SK-N-SH (cell line): ENCODE measurements around the gene PDK2. TPM values are rescaled to one million over a fixed set of nuclear protein-coding genes. Genes with fewer than 3 reads are reported as not detected.

Experiments used
- CTCF ChIA-PET: fragments of 300-600, 350-600 bp; formaldehyde crosslinking; extraction: SDS; loops from one replicate; lab custom pipeline; 2021; lab: Yijun Ruan, JAX
- POLR2A ChIA-PET: fragments of 350-600 bp; sonication (Branson Sonifier 250); formaldehyde crosslinking; extraction: SDS; loops from one replicate; lab custom pipeline; 2020; ENCODE audit warnings: antibody characterized with exemption, inconsistent platforms; lab: Yijun Ruan, JAX
- DNase-seq: peaks from one replicate; pipeline ENCODE4 v3.0.0; 2012
- H2AFZ ChIP-seq: fragments of 200-600 bp; sonication (generic); 2 replicates; pipeline ENCODE4 v1.8.1; 2016; ENCODE audit warnings: antibody characterized with exemption, mild to moderate bottlenecking, low read depth
- H3F3A ChIP-seq: fragments of 200-600 bp; sonication (generic); replicated peaks from 2 replicates; pipeline ENCODE3; 2016; ENCODE audit warnings: antibody characterized with exemption, mild to moderate bottlenecking; ENCODE audit not compliant: insufficient read depth
- H3K27ac ChIP-seq, 2 experiments: fragments of 200-500 bp in 1 of 2; fragments of 200-600 bp in 1 of 2; sonication (Bioruptor generic) in 1 of 2; sonication (generic), shearing (Covaris generic) in 1 of 2; 2 replicates each; pipeline versions ENCODE4 v1.5.1 to v1.6.1; 2014 to 2016; ENCODE audit warnings: low read depth in 2 of 2, inconsistent platforms in 1 of 2, low read length in 1 of 2, mild to moderate bottlenecking in 1 of 2, mixed read lengths in 1 of 2
- H3K27me3 ChIP-seq: fragments of 200-600 bp; sonication (generic), shearing (Covaris generic); 2 replicates; pipeline ENCODE4 v1.6.1; 2016; ENCODE audit warnings: mixed run types; ENCODE audit not compliant: insufficient read depth
- H3K36me3 ChIP-seq, 2 experiments: fragments of 200-500 bp in 1 of 2; fragments of 200-600 bp in 1 of 2; sonication (Bioruptor generic) in 1 of 2; sonication (generic) in 1 of 2; replicated peaks in 1 of 2; 2 replicates each; pipeline versions ENCODE3 to v1.5.1; 2014 to 2016; ENCODE audit warnings: low read length in 1 of 2, mild to moderate bottlenecking in 1 of 2; ENCODE audit not compliant: insufficient read depth in 2 of 2, control insufficient read depth in 1 of 2
- H3K4me1 ChIP-seq, 2 experiments: fragments of 200-500 bp in 1 of 2; fragments of 200-600 bp in 1 of 2; sonication (Bioruptor generic) in 1 of 2; sonication (generic), shearing (Covaris generic) in 1 of 2; 2 replicates each; pipeline versions ENCODE4 v1.5.1 to v1.6.1; 2014 to 2016; ENCODE audit warnings: low read depth in 1 of 2, low read length in 1 of 2, mixed run types in 1 of 2; ENCODE audit not compliant: insufficient read depth in 2 of 2, control insufficient read depth in 1 of 2
- H3K4me2 ChIP-seq: fragments of 200-600 bp; sonication (generic), shearing (Covaris generic); 2 replicates; pipeline ENCODE4 v1.6.1; 2017; ENCODE audit warnings: mixed run types
- H3K4me3 ChIP-seq, 2 experiments: fragments of 200-500 bp in 1 of 2; fragments of 200-600 bp in 1 of 2; sonication (Bioruptor generic) in 1 of 2; sonication (generic), shearing (Covaris generic) in 1 of 2; 2 replicates each; pipeline versions ENCODE4 v1.5.1 to v1.8.1; 2014 to 2016; ENCODE audit warnings: low read depth in 2 of 2, inconsistent platforms in 1 of 2, low read length in 1 of 2, mild to moderate bottlenecking in 1 of 2, mixed read lengths in 1 of 2, moderate library complexity in 1 of 2
- H3K79me2 ChIP-seq: fragments of 200-600 bp; sonication (generic); 2 replicates; pipeline ENCODE4 v1.8.1; 2017; ENCODE audit warnings: mild to moderate bottlenecking; ENCODE audit not compliant: insufficient read depth
- H3K9ac ChIP-seq: fragments of 200-600 bp; sonication (generic); 2 replicates; pipeline ENCODE4 v1.6.1; 2017; ENCODE audit warnings: mixed run types
- H3K9me2 ChIP-seq: fragments of 200-600 bp; sonication (generic); 2 replicates; pipeline ENCODE4 v1.6.1; 2017; ENCODE audit warnings: mixed run types
- H3K9me3 ChIP-seq: fragments of 200-600 bp; sonication (generic); 2 replicates; pipeline ENCODE4 v1.6.1; 2017; ENCODE audit warnings: mixed run types, mild to moderate bottlenecking, moderate library complexity
- H4K20me1 ChIP-seq: fragments of 200-600 bp; sonication (generic); 2 replicates; pipeline ENCODE4 v1.6.1; 2017; ENCODE audit warnings: mild to moderate bottlenecking, mixed run types; ENCODE audit not compliant: insufficient read depth
- NFIC ChIP-seq: IDR thresholded peaks from 2 replicates; pipeline ENCODE4 v1.4.0; 2012; ENCODE audit warnings: borderline replicate concordance
- RCOR1 ChIP-seq: fragments of 150-350 bp; IDR thresholded peaks from 2 replicates; pipeline ENCODE4 v1.6.1; 2017; ENCODE audit warnings: antibody characterized with exemption, low read length
- RXRA ChIP-seq: IDR thresholded peaks from 2 replicates; pipeline ENCODE4 v1.4.0; 2012; ENCODE audit warnings: low read depth, mild to moderate bottlenecking, borderline replicate concordance
- SIN3A ChIP-seq: IDR thresholded peaks from 2 replicates; pipeline ENCODE4 v1.6.1; 2012; ENCODE audit warnings: low read depth, mild to moderate bottlenecking, low read length, moderate library complexity, borderline replicate concordance
- SMC3 ChIP-seq: IDR thresholded peaks from 2 replicates; pipeline ENCODE4 v1.6.1; 2012; ENCODE audit warnings: low read depth, low read length, improper control_type of control experiment
- TAF1 ChIP-seq: IDR thresholded peaks from 2 replicates; pipeline ENCODE4 v1.6.1; 2012; ENCODE audit warnings: low read depth, mild to moderate bottlenecking, low read length, moderate library complexity, borderline replicate concordance
- TCF12 ChIP-seq: IDR thresholded peaks from 2 replicates; pipeline ENCODE4 v1.4.0; 2012
- YY1 ChIP-seq: IDR thresholded peaks from 2 replicates; pipeline ENCODE4 v1.4.0; 2012; ENCODE audit warnings: low read depth, mild to moderate bottlenecking
- WGBS: methylation state at CpG from one replicate; pipeline ENCODE4 v1.1.6; 2017; ENCODE audit warnings: low lambda C conversion rate; 5-methylcytosine and 5-hydroxymethylcytosine counted together
- polyA plus RNA-seq, 3 experiments: library from polyadenylated mRNA; depleted of rRNA; stranded (reverse); fragments of >200 nt; gene quantifications; 2 replicates each; pipeline ENCODE4 v1.2.3, GENCODE V29; 2012
- TF ChIP-seq, protein P1 (sequence below): IDR thresholded peaks from 2 replicates; pipeline ENCODE4 v1.4.0; 2012; ENCODE audit warnings: low read depth, borderline replicate concordance
- TF ChIP-seq, protein P2 (sequence below): fragments of 200-600 bp; sonication (generic); IDR thresholded peaks from 2 replicates; pipeline ENCODE4 v1.6.1; 2017; ENCODE audit warnings: antibody characterized with exemption, mild to moderate bottlenecking, moderate library complexity
- TF ChIP-seq, protein P3 (sequence below): fragments of 150-350 bp; IDR thresholded peaks from 2 replicates; pipeline ENCODE4 v1.6.1; 2017; ENCODE audit warnings: antibody characterized with exemption, low read length, low read depth, borderline replicate concordance
- TF ChIP-seq, protein P4 (sequence below): IDR thresholded peaks from 2 replicates; pipeline ENCODE4; 2012

PDK2 gene
- polyA plus RNA-seq, 1 of the 3 experiments (the other 2 are of a cell fraction), result 124 TPM

DNA sequence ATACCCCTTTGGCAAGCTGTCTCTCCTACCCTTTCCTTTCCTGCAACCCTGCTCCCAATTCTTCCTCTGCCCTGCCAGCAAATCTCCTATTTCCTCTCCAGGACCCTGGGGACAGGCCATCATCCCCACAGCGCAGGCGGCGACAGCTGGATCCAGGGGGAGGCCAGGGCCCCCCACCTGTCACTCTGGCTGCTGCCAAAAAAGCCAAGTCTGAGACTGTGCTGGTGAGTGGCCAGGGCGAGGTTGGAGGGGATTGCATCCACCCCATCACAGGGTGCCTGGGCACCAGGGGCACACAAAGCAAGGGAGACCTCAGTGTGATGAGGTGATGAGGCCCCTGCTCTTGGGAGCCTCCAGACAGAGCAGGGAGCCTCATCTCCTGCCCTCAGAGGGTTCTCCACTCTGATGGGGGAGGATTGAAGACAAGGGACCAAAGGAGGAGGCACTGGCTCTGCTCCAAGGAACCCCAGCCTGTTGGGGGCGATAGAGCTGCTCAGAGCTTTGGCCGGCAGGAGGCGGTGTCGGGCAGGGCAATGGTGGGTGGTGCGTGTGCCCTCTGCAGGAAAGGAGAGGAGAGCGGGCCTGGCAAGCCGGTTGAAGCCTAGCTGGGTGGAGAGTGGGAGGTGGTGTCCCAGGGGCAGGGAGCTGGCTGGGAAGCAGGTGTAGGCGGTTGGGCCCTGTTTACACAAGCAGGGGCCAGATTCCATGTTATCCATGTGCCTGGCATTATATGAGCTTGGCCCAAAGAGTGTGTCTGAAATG lies 15.6 kb upstream of the PDK2 start:
- Histone ChIP-seq H3K27me3 (no peaks in the 10 kb centered on the region), H3K79me2 (peaks cover 64% of the 10 kb centered on the region), H3K4me1 (no peaks in the 10 kb centered on the region), H2AFZ (no peak overlapping the region), H4K20me1 (peaks cover 77% of the 10 kb centered on the region), H3K4me2 (no peak overlapping the region), H3F3A (peaks cover 100% of the 10 kb centered on the region), H3K9me3 (no peaks in the 10 kb centered on the region), H3K27ac (peak overlapping the region in 1 of 2 experiments; percentile 50; a peak in 1 of 4 replicates), H3K4me3 (no peak overlapping the region), H3K36me3 (peaks cover 83 to 97% of the 10 kb centered on the region in 2 experiments), H3K9ac (no peak overlapping the region), H3K9me2 (no peaks in the 10 kb centered on the region)
- CTCF ChIA-PET, result interaction anchor here (0.7 to 3.3 kb wide), 11 partner anchors 10 to 81 kb away, joined by 3 to 26 read pairs (median 5); partner anchors contain the start of gene ITGA3
- POLR2A ChIA-PET, result no interaction called here
- no peak for DNase-seq
- TF ChIP-seq NFIC, result peak; percentile 76
- TF ChIP-seq, protein P1, sequence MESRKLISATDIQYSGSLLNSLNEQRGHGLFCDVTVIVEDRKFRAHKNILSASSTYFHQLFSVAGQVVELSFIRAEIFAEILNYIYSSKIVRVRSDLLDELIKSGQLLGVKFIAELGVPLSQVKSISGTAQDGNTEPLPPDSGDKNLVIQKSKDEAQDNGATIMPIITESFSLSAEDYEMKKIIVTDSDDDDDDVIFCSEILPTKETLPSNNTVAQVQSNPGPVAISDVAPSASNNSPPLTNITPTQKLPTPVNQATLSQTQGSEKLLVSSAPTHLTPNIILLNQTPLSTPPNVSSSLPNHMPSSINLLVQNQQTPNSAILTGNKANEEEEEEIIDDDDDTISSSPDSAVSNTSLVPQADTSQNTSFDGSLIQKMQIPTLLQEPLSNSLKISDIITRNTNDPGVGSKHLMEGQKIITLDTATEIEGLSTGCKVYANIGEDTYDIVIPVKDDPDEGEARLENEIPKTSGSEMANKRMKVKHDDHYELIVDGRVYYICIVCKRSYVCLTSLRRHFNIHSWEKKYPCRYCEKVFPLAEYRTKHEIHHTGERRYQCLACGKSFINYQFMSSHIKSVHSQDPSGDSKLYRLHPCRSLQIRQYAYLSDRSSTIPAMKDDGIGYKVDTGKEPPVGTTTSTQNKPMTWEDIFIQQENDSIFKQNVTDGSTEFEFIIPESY, result no peak
- TF ChIP-seq, protein P2, sequence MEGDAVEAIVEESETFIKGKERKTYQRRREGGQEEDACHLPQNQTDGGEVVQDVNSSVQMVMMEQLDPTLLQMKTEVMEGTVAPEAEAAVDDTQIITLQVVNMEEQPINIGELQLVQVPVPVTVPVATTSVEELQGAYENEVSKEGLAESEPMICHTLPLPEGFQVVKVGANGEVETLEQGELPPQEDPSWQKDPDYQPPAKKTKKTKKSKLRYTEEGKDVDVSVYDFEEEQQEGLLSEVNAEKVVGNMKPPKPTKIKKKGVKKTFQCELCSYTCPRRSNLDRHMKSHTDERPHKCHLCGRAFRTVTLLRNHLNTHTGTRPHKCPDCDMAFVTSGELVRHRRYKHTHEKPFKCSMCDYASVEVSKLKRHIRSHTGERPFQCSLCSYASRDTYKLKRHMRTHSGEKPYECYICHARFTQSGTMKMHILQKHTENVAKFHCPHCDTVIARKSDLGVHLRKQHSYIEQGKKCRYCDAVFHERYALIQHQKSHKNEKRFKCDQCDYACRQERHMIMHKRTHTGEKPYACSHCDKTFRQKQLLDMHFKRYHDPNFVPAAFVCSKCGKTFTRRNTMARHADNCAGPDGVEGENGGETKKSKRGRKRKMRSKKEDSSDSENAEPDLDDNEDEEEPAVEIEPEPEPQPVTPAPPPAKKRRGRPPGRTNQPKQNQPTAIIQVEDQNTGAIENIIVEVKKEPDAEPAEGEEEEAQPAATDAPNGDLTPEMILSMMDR, result peak; percentile 71
- TF ChIP-seq TAF1, result no peak
- no peak for TF ChIP-seq RCOR1
- no peak for TF ChIP-seq RXRA
- TF ChIP-seq, protein P3, sequence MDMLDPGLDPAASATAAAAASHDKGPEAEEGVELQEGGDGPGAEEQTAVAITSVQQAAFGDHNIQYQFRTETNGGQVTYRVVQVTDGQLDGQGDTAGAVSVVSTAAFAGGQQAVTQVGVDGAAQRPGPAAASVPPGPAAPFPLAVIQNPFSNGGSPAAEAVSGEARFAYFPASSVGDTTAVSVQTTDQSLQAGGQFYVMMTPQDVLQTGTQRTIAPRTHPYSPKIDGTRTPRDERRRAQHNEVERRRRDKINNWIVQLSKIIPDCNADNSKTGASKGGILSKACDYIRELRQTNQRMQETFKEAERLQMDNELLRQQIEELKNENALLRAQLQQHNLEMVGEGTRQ, result no peak
- TF ChIP-seq SIN3A, result no peak
- peak; percentile 13; the same call in 1 of the 2 replicates for TF ChIP-seq SMC3
- no peak for TF ChIP-seq TCF12
- TF ChIP-seq, protein P4, sequence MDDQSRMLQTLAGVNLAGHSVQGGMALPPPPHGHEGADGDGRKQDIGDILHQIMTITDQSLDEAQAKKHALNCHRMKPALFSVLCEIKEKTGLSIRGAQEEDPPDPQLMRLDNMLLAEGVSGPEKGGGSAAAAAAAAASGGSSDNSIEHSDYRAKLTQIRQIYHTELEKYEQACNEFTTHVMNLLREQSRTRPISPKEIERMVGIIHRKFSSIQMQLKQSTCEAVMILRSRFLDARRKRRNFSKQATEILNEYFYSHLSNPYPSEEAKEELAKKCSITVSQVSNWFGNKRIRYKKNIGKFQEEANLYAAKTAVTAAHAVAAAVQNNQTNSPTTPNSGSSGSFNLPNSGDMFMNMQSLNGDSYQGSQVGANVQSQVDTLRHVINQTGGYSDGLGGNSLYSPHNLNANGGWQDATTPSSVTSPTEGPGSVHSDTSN, result no peak
- no peak for TF ChIP-seq YY1
- 88% methylated on average over 12 of the region's 12 CpGs for WGBS
